Brain pericyte (primary cell): Measurements from ENCODE around the gene TMEM190.
"Not testable (repeated sequence)": the region's sequence is repeated elsewhere in the genome, so short reads cannot be mapped to it uniquely, and the experiment has no call there.

Source experiments
- DNase-seq: peaks from one replicate; pipeline ENCODE4 v3.0.0-alpha.2; 2012; ENCODE audit warnings: low read depth, low spot score

TMEM190 gene

DNA sequence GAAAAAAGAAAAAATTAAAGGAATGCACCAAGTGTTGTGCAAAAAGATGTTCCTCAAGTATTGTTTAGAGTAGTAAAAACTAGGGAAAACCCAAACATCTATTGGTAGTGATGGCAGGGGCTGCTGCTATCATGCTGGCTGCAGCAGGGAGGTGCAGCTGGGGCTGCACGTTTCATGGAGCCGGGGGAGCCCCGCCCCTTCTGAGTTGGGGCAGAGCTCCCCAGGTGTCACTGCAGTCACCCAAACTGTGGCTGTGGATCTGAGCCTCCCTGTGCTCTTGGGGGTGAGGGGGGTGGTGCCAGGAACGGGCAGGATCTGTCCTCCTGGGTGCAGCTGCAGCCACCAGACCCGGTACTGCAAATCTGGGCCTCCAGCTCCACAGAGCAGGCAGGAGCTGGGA is 42.5 kb downstream of the TMEM190 start:
- no peak for DNase-seq

DNA sequence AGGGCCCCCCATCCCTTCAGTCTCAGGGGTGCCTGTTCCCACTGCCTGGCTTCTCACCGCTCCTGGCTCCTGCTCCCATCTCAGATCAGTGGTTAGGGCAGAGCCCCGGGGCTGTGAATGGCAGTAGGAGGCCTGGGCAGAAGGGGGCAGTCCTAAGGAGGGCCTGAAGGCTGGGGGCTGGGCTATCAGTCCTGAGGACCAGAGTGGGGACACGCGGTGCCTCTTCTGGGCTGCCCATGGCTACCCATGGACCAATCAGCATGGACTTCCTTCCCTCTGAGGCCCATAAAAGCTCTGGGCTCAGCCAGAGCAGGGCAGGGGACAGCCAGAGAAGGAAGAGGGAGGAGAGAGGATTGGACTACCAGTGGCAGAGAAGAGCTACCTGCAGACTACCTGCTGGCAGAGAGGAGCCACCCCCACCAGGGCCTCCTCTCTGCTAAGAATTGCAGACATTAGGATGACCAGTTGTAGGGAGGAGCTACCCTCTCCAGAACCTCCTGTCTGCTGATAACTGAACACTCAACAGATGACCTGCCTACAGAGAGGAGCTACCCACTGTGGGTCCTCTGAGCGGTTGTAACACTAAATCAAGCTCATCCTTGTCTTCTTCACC is 43.1 kb downstream of the TMEM190 start:
- DNase-seq, result no peak

- DNase-seq, result not testable (repeated sequence)
These were observed 44.7 kb downstream of the TMEM190 start for GRCh38 chr19:55421281-55421680.

- no peak for DNase-seq
These were observed 46.8 kb downstream of the TMEM190 start for GRCh38 chr19:55423225-55424005.

- DNase-seq, result no peak
These were observed 47.9 kb downstream of the TMEM190 start for GRCh38 chr19:55424518-55424917.

GRCh38 chr19:55426042-55426441 is 49.4 kb downstream of the TMEM190 start:
- no peak for DNase-seq
